Measurements from ENCODE around the gene PDLIM7.

PDLIM7 gene

GRCh38 chr5:177442066-177442826 lies 55.2 kb downstream of the PDLIM7 start:
- no peak for DNase-seq

- no peak for DNase-seq
Measured at GRCh38 chr5:177440990-177441780, 56.2 kb downstream of the PDLIM7 start.

- no peak for DNase-seq
Measured at GRCh38 chr5:177440211-177440989, 57.0 kb downstream of the PDLIM7 start.

GRCh38 chr5:177439518-177440053 lies 57.8 kb downstream of the PDLIM7 start:
- DNase-seq, result no peak

- DNase-seq, result no peak
Measured at GRCh38 chr5:177438468-177438867, 58.9 kb downstream of the PDLIM7 start.

- DNase-seq, result no peak
Measured at GRCh38 chr5:177437623-177438022, 59.8 kb downstream of the PDLIM7 start.

- no peak for DNase-seq
Measured at GRCh38 chr5:177435847-177436536, 61.4 kb downstream of the PDLIM7 start.

- no peak for DNase-seq
Measured at GRCh38 chr5:177434942-177435738, 62.3 kb downstream of the PDLIM7 start.

- no peak for DNase-seq
Measured at GRCh38 chr5:177434437-177434836, 63.0 kb downstream of the PDLIM7 start.

GRCh38 chr5:177433658-177434217 lies 63.7 kb downstream of the PDLIM7 start:
- DNase-seq, result no peak

Measured in NCI-H1048 (cell line).